Neural cell (in vitro differentiated cells): ENCODE data around the gene LRRC45.

ENCODE experiments used
- EP300 ChIP-seq: fragments of 450-650 bp; conservative IDR thresholded peaks from 2 replicates; pipeline ENCODE4 v1.6.1; 2014; ENCODE audit warnings: antibody characterized with exemption, mild to moderate bottlenecking, moderate library complexity; ENCODE audit not compliant: poor library complexity, severe bottlenecking
- TF ChIP-seq, protein P1 (sequence below): fragments of 450-650 bp; IDR thresholded peaks from 2 replicates; pipeline ENCODE4 v1.5.1; 2014; ENCODE audit warnings: antibody characterized with exemption, mild to moderate bottlenecking, moderate library complexity; ENCODE audit not compliant: poor library complexity, severe bottlenecking

GRCh38 chr17:82079001-82079677 lies 56.0 kb downstream of the LRRC45 start:
- TF ChIP-seq, protein P1, sequence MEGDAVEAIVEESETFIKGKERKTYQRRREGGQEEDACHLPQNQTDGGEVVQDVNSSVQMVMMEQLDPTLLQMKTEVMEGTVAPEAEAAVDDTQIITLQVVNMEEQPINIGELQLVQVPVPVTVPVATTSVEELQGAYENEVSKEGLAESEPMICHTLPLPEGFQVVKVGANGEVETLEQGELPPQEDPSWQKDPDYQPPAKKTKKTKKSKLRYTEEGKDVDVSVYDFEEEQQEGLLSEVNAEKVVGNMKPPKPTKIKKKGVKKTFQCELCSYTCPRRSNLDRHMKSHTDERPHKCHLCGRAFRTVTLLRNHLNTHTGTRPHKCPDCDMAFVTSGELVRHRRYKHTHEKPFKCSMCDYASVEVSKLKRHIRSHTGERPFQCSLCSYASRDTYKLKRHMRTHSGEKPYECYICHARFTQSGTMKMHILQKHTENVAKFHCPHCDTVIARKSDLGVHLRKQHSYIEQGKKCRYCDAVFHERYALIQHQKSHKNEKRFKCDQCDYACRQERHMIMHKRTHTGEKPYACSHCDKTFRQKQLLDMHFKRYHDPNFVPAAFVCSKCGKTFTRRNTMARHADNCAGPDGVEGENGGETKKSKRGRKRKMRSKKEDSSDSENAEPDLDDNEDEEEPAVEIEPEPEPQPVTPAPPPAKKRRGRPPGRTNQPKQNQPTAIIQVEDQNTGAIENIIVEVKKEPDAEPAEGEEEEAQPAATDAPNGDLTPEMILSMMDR = no peak
- no peak for TF ChIP-seq EP300
